ENCODE data around the gene CCDC178.

DNA sequence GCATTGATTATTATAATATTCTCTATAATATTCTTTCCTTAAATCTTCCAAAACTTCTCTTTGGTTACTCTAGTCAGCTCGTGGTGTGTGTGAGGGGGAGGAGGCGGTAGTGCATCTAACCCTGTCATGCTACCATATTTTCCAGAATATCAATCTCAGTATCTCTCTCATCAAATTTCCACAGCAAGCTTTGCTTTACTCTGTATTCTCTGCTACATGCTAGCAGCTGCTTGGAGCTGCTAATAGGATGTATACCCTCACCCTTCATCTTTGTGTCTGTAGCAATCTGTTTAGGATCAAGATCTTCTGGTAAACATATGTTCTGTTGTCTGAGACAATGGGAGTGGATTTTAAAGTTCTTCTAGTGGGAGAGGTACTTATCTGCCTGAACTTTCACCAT is 363.9 kb downstream of the CCDC178 start:
- TF ChIP-seq, protein P1, sequence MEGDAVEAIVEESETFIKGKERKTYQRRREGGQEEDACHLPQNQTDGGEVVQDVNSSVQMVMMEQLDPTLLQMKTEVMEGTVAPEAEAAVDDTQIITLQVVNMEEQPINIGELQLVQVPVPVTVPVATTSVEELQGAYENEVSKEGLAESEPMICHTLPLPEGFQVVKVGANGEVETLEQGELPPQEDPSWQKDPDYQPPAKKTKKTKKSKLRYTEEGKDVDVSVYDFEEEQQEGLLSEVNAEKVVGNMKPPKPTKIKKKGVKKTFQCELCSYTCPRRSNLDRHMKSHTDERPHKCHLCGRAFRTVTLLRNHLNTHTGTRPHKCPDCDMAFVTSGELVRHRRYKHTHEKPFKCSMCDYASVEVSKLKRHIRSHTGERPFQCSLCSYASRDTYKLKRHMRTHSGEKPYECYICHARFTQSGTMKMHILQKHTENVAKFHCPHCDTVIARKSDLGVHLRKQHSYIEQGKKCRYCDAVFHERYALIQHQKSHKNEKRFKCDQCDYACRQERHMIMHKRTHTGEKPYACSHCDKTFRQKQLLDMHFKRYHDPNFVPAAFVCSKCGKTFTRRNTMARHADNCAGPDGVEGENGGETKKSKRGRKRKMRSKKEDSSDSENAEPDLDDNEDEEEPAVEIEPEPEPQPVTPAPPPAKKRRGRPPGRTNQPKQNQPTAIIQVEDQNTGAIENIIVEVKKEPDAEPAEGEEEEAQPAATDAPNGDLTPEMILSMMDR (IDR thresholded peaks at IDR 0.05; ENCODE audit: low read depth, low read length, poor library complexity, severe bottlenecking), result no peak
- no peak for TF ChIP-seq EZH2phosphoT487 (IDR thresholded peaks at IDR 0.05; ENCODE audit: borderline replicate concordance, low read length)
